GM21529 (cell line): Measurements from ENCODE around the gene ELAVL2.

Source experiments
- ATAC-seq: cut with Tn5 transposase; IDR thresholded peaks from one replicate; pipeline ENCODE4 v1.9.1; 2021; ENCODE audit not compliant: unreplicated experiment

The ELAVL2 gene

DNA sequence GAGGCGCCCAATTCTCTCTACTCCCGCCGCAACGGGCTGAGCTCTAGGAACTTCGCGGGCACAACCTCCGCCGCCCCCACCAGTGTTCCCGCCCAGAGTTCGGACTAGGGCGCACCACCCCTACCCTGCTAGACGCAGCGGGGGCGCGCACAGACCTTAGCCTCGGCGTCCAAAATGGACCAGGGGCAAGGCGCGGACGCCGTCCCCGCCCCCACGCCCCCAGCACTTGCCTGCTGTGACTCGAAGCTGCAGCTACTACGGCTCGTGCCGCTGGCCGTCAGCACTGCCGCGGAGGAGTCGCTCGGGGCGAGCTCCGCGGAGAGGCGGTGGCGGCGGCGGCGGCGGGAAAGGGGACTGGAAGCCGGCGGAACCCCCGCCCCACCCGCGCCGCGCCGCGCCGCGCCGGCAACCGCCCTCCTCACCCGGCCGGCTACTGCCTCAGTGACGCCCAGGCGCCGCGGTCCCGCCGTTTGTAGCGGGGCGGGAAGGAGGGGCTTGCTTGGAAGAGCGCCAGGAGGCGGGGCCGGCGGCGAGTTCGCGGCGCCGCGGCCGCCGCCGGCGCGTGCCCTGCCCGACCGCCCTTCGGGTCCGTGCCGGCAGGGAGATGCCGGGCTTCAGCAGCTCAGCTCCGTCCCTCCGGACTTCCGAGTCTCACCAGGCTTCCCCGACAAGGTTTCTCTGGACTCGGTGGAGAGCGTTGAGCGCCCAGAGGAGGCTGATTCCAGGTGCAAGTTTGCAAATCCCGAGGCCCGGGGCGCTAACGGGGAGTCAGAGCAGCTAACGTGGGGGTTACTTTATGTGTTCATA lies 4.5 kb downstream of the ELAVL2 start:
- ATAC-seq = no peak

DNA sequence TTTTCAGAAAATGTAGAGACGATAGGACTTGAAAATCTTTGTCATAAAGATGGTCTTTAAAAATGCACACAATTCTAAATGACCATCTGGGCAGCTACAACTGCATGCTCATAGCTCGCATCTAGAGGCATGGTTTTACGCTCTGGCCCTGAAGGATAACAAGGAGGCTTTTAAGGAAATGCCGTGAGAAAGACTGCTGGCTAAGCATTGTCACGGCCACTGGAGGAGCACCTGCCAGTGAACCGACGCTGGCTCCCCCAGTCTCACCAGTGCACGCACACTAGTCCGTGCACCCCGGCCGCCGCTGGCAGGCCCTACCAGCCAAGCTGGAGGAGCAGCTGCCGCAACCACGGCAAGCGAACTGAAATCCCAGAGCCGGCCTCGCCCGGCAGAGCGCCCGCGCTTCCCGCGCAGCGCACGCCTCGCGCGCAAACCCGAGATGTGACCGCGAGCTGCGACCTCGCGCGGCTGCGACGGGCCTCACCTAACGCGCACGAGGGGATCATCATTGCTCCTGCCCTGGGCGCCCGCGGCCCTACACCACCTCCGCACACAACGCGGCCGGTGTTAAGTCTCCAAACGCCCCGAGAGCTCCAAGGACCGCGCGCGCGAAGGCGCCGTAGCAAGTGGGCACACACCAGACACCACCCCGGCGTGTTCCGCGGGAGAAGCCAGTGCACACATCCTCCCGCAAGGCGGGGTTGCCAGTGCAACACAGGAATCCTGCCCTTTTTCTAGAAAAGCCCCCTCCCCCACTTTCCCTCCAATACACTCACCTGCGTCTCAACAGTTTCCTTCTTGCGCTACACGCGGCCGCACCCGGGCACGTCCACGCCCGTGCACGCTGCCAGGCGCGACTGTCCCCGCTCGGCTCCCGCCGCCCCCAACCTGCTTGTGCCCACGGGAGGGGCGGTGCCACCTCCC lies 5.3 kb downstream of the ELAVL2 start:
- ATAC-seq = no peak

DNA sequence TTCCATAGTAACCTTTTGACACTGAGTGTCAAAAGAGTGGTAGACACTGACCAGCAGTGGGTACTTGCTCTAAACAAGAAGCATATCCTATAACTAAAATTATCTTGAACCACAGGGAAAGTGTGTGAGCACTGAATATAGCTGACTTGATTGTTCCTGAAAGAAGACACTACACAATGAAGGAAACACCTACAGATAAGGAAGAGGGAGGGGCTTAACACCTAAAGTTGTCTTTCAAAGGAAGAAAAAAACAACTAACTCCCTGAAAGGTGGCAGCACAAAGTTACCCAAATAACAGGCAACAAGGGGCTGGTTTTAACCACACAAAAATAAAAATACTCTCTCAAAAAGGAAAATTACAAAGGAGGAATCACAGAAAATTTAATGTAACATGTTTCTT lies 6.6 kb downstream of the ELAVL2 start:
- no peak for ATAC-seq

DNA sequence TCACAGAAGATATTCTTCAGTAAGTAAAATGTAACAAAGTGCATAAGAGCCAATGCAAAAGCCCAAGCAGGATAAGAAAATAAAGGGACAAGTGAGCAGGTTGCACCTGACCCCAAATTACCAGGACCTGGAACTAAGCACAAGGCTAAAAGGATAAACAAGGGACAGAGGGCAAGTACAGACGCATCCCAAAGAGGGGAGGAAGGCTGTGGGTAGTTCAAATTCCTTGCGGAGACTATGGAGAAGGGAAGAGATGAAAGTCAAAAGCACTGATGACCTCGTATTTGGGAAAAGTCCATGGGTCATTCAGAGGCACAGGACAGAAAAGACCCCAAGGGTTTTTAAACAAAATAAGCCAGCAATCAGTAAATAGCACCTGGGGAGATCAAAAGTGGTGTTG lies 11.8 kb downstream of the ELAVL2 start:
- ATAC-seq = no peak

DNA sequence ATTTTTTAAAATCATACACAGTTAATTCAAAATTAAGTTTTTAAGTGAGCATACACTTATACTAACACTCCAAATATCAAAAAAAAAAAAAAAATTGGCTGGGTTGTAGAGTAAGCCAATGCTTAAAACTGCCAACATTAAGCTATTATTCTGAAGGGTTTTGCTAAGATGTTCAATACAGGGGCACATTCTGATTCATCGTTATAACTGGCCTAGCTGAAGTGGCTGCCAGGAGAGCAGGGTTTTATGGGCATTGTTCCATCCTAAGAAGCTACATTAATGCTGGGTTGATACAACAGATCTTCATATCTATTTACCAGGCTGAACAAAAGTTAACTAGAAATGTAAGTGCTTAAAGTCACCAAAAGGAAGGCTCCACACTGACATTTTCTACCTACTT lies 13.4 kb downstream of the ELAVL2 start:
- no peak for ATAC-seq

DNA sequence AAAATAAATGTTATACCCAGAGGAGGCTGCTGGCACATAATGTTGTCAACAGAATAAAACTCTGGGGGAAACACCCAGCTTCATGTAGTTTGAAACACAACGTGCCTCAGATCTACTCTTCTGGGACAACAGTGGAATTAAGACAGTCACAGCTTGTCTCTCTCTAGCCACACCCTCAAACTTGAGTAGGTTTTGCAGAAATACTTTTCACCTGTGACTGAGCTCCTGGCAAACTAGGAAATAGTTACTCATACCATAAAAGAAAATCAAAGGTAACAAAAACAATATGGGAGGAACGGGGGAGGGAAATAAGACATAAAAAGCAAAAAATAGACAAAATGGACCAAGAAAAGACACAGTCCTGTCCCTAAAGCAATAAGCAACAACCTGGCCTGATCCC lies 14.4 kb downstream of the ELAVL2 start:
- no peak for ATAC-seq

DNA sequence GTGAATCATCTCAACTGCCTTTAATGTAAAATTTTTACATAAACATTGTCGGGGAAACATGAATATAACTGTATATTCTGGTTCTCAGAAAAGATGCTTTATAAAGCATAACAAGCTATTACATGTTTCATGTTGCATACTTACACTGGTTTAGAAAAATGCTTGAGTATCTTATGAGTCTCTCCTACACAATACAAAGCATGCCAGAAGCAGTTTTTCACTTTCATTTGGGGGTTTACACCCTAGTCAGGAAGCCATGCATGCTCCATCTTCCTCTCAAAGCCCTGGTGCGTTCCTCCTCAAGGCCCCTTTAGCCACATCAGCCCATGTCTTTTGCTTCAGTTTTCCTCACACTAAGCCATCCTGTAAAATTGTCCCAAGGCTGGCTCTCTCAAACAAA lies 22.8 kb downstream of the ELAVL2 start:
- no peak for ATAC-seq

DNA sequence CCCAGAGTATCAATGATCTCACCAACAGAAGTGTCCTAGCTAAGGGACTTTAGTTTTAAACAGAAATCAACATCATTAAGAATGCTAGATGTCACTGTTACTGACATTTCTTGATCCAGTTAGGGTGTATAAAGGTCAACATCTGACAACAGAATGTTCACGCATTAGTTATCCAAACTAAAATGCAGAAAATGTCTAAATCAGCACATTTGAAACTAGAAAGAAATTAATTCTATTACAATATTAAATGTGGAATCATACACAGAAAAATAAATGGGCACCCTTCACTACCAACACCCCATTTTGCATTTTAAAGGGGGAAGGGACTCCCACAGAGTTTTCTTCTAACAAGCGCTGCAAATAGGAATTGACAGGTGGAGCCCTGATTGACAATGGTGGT lies 24.5 kb downstream of the ELAVL2 start:
- ATAC-seq = no peak

DNA sequence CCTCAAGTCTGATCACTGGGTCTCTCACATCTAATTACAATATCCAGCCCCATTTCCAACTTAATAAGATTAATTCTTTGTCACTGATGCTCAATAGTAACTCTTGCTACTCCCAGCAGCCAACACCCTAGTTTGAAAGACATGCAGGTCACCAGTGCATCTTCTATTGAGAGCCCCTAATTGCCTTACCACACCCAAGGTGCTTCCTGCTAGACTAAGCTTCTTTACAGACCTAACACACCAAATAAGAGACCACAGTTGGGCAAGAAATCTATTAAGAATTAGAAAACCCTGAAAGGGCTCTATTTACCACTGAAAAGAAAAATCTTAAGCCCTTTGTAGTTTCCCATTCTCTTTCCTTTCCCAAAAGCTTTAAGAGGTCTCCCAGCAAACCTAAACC lies 26.5 kb downstream of the ELAVL2 start:
- ATAC-seq = no peak

DNA sequence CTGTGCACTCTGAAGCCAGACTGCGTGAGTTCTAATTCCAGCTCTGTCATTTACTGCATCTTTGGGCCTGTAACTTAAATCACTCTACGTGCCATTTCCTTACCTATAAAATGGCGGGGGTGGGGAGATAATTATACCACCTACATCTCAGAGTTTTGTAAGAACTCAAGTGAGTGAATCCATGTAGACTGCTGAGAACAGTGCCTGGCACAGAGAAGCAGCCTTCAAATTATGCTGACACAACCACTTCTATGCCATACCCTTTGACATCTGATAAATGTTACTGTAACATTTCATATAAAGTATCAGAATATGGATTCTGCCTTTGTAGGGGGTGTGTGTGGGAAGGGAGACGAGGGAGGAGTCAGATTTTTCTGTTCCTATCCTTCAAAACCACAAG lies 27.7 kb downstream of the ELAVL2 start:
- no peak for ATAC-seq

DNA sequence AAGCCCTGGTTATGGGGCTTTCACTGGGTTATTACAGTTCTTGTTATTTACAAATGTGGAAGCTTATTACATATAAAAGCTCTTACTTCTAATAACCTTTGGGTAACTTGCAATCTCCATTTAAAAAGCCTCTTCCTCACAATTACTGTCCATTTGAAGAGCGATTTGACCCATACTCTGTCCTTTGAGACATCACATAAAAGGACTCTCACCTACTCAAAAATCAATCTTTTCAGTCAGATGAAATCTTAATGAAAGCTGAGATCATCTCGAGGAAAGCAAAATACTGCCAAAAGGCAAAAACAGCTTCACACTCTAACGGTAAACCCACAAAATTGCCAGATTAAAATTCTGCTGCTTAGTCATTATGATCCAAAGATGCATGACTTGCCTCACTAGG lies 29.8 kb downstream of the ELAVL2 start:
- ATAC-seq = no peak

DNA sequence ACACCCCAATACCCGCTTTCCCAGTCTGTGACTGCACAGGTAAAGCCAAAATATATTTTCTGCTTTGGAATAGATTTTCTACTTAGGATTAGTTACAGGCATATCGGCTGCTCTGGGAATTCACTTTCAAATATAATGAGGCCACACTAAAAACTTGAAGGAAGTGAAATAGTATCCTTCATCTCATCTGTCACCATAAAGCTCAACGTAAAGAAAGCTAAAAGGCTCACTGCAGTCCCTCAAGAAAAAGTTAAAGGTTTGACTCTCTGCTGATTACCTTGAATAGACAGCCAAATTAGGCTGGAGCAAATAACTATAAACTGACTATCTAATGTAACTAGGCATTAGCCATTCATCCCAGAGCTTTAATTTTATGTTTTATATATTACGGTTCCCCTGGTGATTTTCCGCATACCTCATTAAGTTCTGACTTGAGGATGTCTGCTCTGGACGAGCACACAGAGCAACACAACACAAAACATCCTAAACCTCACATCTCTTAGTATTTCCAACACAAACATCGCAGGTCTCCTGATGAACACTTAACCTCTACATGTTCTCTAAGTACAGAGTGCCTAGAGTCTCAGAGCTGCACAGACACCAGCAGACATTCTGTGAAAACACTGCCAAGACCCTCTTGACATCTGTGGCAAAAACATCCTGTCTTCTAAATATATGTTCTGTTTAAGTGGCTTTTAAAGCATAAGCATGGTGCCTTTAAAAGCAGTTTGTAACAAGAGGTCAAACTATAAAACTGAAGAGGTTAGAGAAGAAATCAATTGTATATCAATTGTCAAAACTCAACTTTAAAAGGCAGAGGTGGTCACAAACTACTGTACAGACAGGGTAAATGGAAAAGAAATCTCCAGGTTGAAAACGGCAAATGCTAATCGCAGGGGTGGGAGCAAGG lies 35.4 kb downstream of the ELAVL2 start:
- ATAC-seq = no peak

DNA sequence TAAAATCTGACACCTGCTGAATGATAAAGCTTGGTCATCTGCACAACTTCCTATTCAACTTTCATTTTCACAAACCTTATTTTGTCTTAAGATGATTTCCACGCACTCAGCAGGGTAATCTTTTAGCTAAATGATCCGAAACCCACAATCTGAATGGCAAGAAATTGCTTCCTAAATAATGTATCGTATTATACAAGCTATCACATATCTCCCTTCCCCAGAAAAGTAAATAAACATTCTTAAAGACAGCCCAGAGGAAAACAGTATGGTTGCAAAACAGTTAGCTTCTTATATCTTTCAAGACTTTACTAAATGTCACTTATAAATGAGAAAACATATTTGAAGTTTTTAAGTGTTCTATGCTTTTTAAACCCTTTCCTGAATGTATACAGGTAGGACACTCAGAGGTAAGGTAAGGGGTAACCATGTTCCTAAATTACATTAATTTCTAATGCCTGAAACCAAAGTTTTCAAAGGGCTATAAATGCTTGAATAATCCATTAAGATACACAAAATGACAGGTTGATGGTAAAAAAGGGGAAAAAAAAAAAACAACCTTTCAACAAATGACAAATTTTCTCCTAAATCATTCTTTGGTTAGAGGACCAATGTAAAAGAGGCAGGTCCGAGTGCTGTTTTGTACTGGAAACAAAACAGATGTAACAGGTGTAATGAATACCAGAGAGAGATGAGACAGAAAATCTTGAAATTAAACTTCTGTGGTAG lies 36.3 kb downstream of the ELAVL2 start:
- no peak for ATAC-seq

DNA sequence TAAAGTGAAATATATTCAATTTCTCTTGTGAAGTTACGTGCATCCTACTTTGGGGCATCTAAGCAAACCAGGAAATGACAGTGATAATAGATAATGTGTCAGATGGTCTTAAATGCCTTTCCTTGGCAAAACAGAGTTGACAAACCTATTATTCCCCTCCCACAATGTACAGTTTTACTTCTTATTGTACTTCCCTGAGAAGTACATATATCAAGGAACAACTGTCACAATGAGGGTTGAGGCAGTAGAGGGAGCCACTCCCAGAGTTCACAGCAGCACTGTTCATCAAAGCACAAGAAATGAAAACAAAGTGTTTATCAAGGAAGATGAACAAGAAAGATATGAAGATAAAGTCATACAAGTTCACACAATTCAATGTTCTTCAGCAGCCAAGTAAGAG lies 41.1 kb downstream of the ELAVL2 start:
- no peak for ATAC-seq

DNA sequence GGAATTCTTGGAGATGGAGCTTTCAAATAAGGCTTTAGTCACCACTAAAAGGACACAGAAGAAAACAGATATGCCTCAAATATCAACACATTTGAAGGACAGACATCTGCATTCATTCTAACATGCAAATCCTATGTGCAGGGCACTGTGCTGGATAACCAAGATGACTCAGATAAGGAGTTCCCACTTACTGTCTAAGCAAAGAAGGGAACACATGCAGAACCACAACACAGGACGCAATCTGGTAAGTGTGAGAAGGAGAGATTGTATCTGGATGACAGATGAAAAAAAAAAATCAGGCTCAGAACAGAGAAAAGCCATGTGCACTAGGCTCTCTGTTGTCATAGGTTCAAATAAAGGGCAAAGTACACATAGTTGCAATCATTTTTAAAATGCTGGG lies 42.5 kb downstream of the ELAVL2 start:
- no peak for ATAC-seq

DNA sequence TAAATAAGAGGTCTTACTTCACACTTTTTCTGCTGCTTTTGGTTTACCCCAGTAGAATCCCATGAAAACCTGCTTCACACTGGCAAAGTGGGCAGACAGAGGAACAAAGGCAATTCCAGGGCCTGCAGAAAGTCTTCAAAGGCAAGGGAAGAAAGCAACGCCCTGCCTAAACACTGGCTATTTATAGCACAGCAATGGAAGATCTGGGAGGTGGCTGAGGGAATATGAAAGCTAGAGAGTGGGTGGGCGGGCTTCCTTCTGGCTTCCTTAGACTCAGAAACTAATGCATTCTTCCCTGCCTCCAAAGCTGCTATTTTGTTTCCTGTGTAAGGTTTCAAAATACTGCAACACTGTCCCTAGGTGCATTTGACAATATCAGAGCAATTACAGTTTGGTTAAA lies 46.8 kb downstream of the ELAVL2 start:
- no peak for ATAC-seq

DNA sequence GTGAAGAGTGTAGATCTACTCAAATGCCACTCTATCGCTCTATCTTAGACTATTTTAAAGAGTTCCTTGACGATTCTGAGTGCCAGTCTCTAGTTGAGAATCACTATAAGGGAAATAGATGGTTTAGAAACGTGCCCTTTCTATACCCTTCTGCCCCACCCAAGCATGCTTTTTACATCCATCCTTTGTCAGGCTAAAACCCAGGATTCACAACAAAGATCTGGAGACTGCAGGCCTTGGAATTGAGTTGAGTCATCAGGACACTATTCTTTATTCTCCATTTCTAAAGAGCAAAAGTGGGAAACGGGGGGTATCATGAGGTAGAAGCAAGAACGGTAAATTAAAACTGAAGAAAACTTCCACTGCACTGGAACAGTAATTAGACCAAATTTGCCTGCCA lies 48.7 kb downstream of the ELAVL2 start:
- ATAC-seq = no peak

DNA sequence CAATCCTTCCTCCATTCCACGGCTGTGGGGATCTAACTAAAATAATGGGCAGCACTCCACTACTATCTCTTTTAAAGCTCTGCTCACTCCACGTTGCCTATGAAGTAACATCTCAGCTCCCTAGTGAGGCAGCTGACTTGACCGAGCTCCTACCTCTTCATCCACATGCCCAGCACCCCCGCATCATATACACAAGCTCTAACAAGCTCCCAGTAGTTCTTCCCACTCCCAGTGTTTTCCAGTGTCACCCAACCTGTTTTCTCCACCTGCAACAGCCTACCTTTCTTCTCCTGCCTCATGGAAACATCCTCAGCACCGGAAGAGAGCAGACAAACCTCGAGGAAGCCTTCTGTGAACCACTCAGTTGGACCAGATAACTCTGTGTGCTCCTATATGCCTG lies 50.5 kb downstream of the ELAVL2 start:
- ATAC-seq = no peak

DNA sequence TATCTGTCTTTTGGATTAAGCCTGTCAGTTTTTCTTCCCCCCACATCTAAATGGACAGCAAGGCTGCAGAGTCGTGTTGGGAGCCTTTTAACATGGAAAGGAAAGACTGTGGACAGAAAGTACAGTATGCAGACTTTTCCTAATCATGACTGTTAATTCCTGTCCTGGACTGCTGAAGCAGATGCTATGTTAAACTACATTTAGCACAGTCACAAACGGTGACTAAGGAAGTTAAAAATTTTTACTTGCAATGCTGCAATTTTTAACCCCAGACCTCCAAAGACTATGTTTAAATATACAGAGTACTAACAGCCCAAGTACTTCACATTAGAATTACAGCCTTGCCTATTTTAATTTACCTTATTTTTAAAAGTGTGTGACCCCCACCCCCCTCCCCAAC lies 51.8 kb downstream of the ELAVL2 start:
- ATAC-seq = no peak

DNA sequence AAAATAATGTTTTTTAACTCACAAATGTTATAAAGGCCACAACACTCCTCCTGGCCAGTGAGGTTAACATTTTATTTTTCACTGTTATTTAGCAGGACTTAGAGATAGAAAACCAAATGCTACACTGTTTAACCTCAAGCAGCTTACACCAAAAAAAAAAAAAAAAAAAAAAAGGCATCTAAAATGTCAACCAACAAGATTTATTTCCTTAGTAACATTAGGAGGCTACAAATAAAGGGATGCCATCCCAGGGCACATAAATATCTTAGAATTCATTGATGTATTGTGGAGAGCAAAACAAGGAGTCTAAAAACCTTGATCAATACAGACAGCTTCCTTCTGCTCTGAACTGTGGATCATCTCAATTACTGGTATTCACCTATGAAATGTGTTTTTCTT lies 53.7 kb downstream of the ELAVL2 start:
- no peak for ATAC-seq
